Esophagus squamous epithelium (tissue), 5 donors: Measurements from ENCODE around the gene RELL1. TPM values are rescaled to one million over a fixed set of nuclear protein-coding genes. Genes with fewer than 3 reads are reported as not detected.

Source experiments
- DNase-seq: peaks from one replicate; lab custom pipeline; 2025; lab: John Stamatoyannopoulos, UW
- H3K27ac ChIP-seq, 4 donors: fragments of 200-600 bp; sonication (generic); one replicate each; pipeline ENCODE4 v1.5.1; 2016 to 2019; ENCODE audit warnings: mild to moderate bottlenecking in 1 of 4
- H3K27me3 ChIP-seq, 4 donors: fragments of 200-600 bp; sonication (generic); 1 replicate in 3 of 4; 2 replicates in 1 of 4; pipeline versions ENCODE4 v1.5.1 to v1.6.0; 2017 to 2021; ENCODE audit warnings: antibody characterized with exemption in 1 of 4
- H3K36me3 ChIP-seq, 3 donors: fragments of 200-600 bp; sonication (generic); one replicate each; pipeline ENCODE4 v1.5.1; 2016 to 2019
- H3K4me1 ChIP-seq, 3 donors: fragments of 200-600 bp; sonication (generic); one replicate each; pipeline ENCODE4 v1.5.1; 2017 to 2019
- H3K4me3 ChIP-seq, 4 donors: fragments of 200-600 bp; sonication (generic); 1 replicate in 3 of 4; 2 replicates in 1 of 4; pipeline ENCODE4 v1.5.1; 2016 to 2019; ENCODE audit warnings: mild to moderate bottlenecking in 2 of 4, moderate library complexity in 1 of 4
- H3K9me3 ChIP-seq, 3 donors: fragments of 200-600 bp; sonication (generic); one replicate each; pipeline ENCODE4 v1.5.1; 2016 to 2019
- POLR2A ChIP-seq, 4 donors: fragments of 450-650 bp; IDR thresholded peaks; one replicate each; pipeline ENCODE4 v1.6.1; 2017; ENCODE audit warnings: antibody characterized with exemption in 4 of 4, mild to moderate bottlenecking in 4 of 4, moderate library complexity in 3 of 4
- WGBS, 2 donors: methylation state at CpG; one replicate each; pipeline ENCODE4 v1.1.5; 2018; 5-methylcytosine and 5-hydroxymethylcytosine counted together
- intact Hi-C: fragments of 100-400 bp; cut with DNase I; formaldehyde crosslinking; loops from one replicate; pipeline ENCODE4 v1.15.0; 2022
- total RNA-seq, 4 donors: library from RNA; depleted of rRNA; stranded (reverse); fragments of >200 nt; gene quantifications; one replicate each; pipeline ENCODE4 v1.1.0, GENCODE V29; 2016
- TF ChIP-seq, protein P1 (sequence below), 6 experiments: fragments of 450-650 bp in 4 of 6; fragments of 200-600 bp in 2 of 6; sonication (generic) in 2 of 6; IDR thresholded peaks; one replicate each; pipeline ENCODE4 v1.5.1; 2016 to 2019; ENCODE audit warnings: antibody characterized with exemption in 6 of 6, mild to moderate bottlenecking in 4 of 6, moderate library complexity in 4 of 6
- donor health status: DM: yes; HTN: yes; CAD: no.

RELL1 gene
- total RNA-seq, 4 donors from 2014 or later = 20.3 to 49.0 (median 32.6) TPM

- H3K27me3 ChIP-seq = no peaks in the 10 kb centered on the region
- no peak overlapping the region for H3K27ac ChIP-seq
- H3K4me3 ChIP-seq = no peak overlapping the region
- intact Hi-C loops = no loop called here
- no peaks in the 10 kb centered on the region for H3K9me3 ChIP-seq
- WGBS, 2 donors = 84 to 100% methylated on average over 1 of the region's 1 CpG
- H3K4me1 ChIP-seq = peaks cover 0 to 5% (median 0%) of the 10 kb centered on the region in 3 donors
- no peaks in the 10 kb centered on the region for H3K36me3 ChIP-seq
- no peak for DNase-seq
- TF ChIP-seq, protein P1, sequence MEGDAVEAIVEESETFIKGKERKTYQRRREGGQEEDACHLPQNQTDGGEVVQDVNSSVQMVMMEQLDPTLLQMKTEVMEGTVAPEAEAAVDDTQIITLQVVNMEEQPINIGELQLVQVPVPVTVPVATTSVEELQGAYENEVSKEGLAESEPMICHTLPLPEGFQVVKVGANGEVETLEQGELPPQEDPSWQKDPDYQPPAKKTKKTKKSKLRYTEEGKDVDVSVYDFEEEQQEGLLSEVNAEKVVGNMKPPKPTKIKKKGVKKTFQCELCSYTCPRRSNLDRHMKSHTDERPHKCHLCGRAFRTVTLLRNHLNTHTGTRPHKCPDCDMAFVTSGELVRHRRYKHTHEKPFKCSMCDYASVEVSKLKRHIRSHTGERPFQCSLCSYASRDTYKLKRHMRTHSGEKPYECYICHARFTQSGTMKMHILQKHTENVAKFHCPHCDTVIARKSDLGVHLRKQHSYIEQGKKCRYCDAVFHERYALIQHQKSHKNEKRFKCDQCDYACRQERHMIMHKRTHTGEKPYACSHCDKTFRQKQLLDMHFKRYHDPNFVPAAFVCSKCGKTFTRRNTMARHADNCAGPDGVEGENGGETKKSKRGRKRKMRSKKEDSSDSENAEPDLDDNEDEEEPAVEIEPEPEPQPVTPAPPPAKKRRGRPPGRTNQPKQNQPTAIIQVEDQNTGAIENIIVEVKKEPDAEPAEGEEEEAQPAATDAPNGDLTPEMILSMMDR (IDR thresholded peaks at IDR 0.05) = no peak
- TF ChIP-seq POLR2A (IDR thresholded peaks at IDR 0.05) = no peak
Observed at GRCh38 chr4:37723067-37723466, 36.9 kb upstream of the RELL1 start.

DNA sequence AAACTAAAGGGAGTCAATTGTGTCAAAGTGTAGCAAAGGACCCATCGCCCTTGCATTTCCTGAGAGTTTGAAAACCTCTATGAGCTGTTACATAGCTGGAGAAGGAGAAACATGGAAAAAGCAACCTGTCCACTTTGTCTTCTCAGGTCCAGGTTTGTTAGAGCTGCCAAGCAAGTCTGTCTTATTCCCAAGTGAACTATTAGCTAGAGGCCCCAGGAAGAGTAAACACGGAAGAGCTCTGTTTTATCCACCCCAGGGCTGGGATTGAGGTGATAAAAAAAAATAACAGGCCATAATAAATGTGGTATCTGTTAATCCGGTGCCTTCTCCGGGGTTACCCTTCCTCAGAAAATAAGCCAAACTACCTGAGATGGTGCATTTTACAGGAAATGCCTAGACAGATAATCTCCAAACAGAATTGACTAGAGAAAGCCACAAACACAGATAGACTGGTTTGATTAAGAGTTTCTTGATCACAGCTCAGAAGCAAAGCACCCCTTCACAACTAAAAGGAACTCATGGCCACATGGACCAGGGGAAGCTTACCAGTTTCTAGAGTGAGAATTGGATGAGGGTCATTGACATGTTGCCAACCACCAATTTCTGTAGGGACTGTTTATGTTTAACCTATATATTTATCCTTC lies 35.9 kb upstream of the RELL1 start:
- DNase-seq = no peak
- 67 to 73% methylated on average over 4 of the region's 4 CpGs for WGBS, 2 donors

GRCh38 chr4:37719021-37719420 lies 32.8 kb upstream of the RELL1 start:
- no peak overlapping the region for H3K27ac ChIP-seq
- H3K4me3 ChIP-seq = no peak overlapping the region
- intact Hi-C loops = no loop called here
- no peak for TF ChIP-seq POLR2A (IDR thresholded peaks at IDR 0.05)
- TF ChIP-seq, protein P1 (IDR thresholded peaks at IDR 0.05) = no peak
- 90 to 100% methylated on average over 1 of the region's 1 CpG for WGBS, 2 donors
- H3K36me3 ChIP-seq = no peaks in the 10 kb centered on the region
- DNase-seq = no peak
- no peaks in the 10 kb centered on the region for H3K9me3 ChIP-seq
- H3K4me1 ChIP-seq = peaks cover 0 to 5% (median 0%) of the 10 kb centered on the region in 3 donors
- no peaks in the 10 kb centered on the region for H3K27me3 ChIP-seq

More for the DNA sequence above, 35.9 kb upstream of the RELL1 start:
- no peaks in the 10 kb centered on the region for H3K27me3 ChIP-seq
- H3K4me1 ChIP-seq = peaks cover 0 to 5% (median 0%) of the 10 kb centered on the region in 3 donors
- H3K9me3 ChIP-seq = no peaks in the 10 kb centered on the region
- intact Hi-C loops = no loop called here
- no peaks in the 10 kb centered on the region for H3K36me3 ChIP-seq
- no peak overlapping the region for H3K27ac ChIP-seq
- TF ChIP-seq, protein P1 (IDR thresholded peaks at IDR 0.05) = no peak
- no peak for TF ChIP-seq POLR2A (IDR thresholded peaks at IDR 0.05)
- no peak overlapping the region for H3K4me3 ChIP-seq

GRCh38 chr4:37717576-37717975 lies 31.4 kb upstream of the RELL1 start:
- H3K27ac ChIP-seq = no peak overlapping the region
- intact Hi-C loops = no loop called here
- peaks cover 0 to 5% (median 0%) of the 10 kb centered on the region in 3 donors for H3K4me1 ChIP-seq
- H3K36me3 ChIP-seq = no peaks in the 10 kb centered on the region
- DNase-seq = no peak
- H3K4me3 ChIP-seq = no peak overlapping the region
- TF ChIP-seq POLR2A (IDR thresholded peaks at IDR 0.05) = no peak
- TF ChIP-seq, protein P1 (IDR thresholded peaks at IDR 0.05) = no peak
- no peaks in the 10 kb centered on the region for H3K9me3 ChIP-seq
- 43 to 71% methylated on average over 4 of the region's 4 CpGs for WGBS, 2 donors
- no peaks in the 10 kb centered on the region for H3K27me3 ChIP-seq

DNA sequence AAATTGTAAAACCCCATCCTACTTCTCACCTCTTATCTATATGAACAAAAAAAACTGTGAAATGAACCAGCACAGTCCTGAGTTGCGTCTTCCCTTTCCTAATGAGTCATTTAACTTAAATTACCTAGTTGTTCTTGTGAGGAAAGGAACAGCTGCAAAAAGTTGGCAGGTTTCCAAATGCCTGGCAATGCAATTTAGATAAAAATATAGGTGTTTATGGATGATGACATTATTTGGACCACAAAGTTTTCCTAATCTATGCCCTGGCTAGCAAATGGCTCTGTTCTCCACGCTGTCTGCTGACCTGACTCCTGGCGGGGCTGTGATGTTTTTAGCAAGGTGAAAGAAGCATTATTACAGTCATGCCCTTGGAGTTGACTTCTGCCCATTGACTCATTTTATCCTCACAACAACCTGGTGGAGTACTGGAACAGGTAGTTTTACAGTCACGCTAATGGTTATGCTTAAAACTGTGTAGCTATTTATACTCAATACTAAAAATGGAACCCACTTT lies 29.8 kb upstream of the RELL1 start:
- no peak for DNase-seq
- intact Hi-C loops = no loop called here

More for the DNA sequence above, 29.8 kb upstream of the RELL1 start:
- TF ChIP-seq, protein P1 (IDR thresholded peaks at IDR 0.05) = no peak
- no peak for TF ChIP-seq POLR2A (IDR thresholded peaks at IDR 0.05)
- Histone ChIP-seq H3K4me1 (peaks cover 0 to 2% (median 0%) of the 10 kb centered on the region in 3 donors), H3K4me3 (no peak overlapping the region), H3K27me3 (no peaks in the 10 kb centered on the region), H3K9me3 (no peaks in the 10 kb centered on the region), H3K36me3 (no peaks in the 10 kb centered on the region), H3K27ac (no peak overlapping the region)
- 59 to 73% methylated on average over 4 of the region's 4 CpGs for WGBS, 2 donors
